EH (cell line): ENCODE measurements around the gene CACNB4.
A peak's percentile ranks its signal among the peaks of the same experiment; 100 is the strongest.
"Not testable (repeated sequence)": the region's sequence is repeated elsewhere in the genome, so short reads cannot be mapped to it uniquely, and the experiment has no call there.

Experiments used
- DNase-seq: peaks from one replicate; pipeline ENCODE4 v3.0.0-alpha.2; 2015; ENCODE audit warnings: low read depth

Gene CACNB4

GRCh38 chr2:151823651-151824050 is 275.2 kb downstream of the CACNB4 start:
- no peak for DNase-seq

GRCh38 chr2:151819920-151820319 is 278.9 kb downstream of the CACNB4 start:
- no peak for DNase-seq

DNA sequence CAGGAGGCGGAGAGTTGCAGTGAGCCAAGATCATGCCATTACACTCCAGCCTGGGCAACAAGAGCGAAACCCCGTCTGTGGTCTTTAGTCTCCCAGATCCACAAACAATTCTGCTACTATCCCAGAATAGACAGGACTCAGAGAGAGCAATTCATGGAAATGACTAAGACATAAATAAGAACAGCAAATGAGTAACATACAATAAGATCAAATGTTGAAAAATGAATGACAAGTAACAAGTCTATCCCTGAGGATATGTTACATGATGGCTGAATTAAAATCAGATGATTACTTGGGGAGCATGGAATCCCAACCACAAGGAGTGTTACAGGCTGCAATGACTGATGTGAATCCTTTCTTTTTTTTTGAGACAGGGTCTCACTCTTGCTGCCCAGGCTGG is 280.9 kb downstream of the CACNB4 start:
- DNase-seq = no peak

DNA sequence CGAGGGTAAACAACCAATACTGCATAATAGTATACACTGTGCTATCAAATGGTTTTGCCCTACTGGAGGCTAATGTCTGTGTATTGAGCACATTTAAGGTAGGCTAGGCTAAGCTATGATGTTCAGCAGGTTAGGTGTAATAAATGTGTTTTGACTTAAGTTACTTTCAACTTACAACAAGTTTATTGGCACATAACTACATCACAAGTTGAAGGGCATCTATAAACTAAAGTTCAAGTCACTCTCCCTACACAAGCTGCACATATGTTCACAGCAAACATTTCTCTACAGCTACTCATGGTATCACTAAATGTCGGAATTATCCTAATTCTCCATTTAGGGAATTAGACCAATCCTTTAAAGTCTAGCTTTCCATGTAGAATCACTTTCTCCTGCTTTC is 282.0 kb downstream of the CACNB4 start:
- DNase-seq = no peak

- DNase-seq = no peak
These were observed 282.9 kb downstream of the CACNB4 start for GRCh38 chr2:151815821-151816489.

- DNase-seq = no peak
These were observed 288.4 kb downstream of the CACNB4 start for GRCh38 chr2:151810489-151810888.

DNA sequence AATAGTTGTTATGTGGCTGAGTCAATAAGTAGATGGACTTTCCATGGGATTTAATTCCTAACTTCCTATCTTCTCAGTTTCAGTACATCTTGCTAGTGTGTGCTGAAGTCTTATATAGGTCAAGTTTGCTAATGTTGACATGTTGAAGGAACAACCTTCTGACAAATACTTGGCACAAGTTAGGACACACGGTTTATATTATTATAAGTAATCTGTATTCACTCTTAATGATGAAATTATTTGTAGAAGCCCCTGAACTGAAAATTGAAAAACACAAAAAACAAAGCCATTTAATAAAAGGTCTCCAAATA is 289.8 kb downstream of the CACNB4 start:
- DNase-seq = no peak

DNA sequence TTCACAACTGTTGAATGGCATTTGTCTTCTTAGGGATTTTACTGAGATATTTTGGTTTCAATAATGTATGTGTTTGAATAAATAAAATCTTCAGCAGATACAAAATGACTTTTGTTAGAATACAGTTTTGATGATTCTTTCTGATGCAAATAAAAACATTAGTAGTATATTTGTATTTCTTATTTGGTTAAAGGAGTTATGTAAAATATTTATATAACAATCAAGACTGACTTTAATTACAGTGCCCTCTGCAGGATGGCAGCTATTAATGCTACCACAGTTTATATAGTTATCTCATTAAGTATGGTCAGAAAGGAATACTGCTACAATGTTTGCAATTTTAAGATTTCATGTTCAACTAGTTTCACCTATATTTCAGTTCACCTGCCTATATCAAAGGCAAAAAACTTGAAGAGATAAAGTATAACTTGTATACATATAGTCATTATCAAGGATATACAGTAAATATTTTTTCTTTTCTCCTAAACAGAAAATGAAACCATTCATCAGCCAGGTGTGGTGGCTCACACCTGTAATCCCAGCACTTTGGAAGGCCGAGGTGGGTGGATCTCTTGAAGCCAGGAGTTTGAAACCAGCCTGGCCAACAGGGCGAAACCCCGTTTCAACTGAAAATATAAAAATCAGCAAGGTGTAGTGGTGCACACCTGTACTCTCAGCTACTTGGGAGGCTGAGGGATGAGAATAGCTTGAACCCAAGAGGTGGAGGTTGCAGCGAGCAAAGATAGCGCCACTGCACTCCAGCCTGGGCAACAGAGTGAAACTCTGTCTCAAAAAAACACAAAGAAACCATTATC is 290.4 kb downstream of the CACNB4 start:
- DNase-seq = peak; percentile 47

- DNase-seq = no peak
These were observed 292.9 kb downstream of the CACNB4 start for GRCh38 chr2:151805961-151806360.

DNA sequence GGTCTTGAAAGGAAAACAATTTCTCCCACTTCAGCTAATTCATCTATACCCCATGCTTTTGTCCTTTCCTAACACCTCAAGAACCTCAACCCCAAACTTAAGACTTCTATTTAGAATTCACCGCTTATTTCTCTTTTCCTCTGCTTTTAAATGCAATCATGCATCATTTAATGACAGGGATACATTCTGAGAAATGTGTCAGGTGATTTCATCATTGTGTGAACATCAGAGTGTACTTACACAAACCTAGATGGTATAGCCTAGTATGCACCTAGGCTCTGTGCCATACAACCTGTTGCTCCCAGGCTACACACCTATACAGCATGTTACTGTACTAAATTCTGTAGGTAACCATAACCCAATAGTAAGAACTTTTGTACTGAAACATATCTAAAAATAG is 293.5 kb downstream of the CACNB4 start:
- no peak for DNase-seq

DNA sequence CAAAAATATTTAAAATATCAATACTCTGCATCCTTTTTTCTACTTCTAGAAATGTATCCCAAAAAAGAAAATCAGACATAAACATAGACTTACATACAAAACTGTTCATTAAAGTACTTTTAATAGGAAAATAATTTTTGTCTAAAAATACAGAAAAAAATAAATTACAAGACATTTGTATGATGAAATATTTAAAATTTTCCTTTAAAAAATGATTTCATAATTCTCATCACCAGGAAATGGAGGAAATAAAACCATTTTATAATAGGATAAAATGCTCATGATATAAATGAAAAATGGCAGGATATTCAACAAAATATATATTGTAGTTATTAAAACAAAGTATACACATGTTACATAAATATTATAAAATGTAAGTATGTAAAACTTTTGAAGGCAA is 295.0 kb downstream of the CACNB4 start:
- DNase-seq = no peak

- no peak for DNase-seq
These were observed 296.5 kb downstream of the CACNB4 start for GRCh38 chr2:151802315-151802714.

DNA sequence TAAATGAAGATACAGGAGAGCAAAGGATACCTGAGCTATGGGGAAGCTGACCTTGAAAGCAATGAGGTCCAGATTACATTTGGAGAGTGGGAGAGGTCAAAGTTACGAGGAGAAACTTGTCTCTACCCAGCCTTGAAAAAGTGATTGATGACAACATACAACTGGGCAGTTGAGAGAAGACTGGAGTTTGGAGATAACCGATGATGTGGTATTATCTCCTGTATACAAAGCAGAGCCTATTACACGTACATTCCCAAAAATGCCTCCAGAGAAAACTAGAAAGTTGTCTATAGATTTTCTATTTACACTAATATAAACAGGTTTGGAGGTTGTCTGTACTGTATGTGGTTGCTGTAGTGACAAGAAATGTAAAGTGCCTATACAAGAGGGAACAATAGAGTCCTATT is 299.0 kb downstream of the CACNB4 start:
- DNase-seq = no peak

GRCh38 chr2:151796774-151797173 is 302.1 kb downstream of the CACNB4 start:
- DNase-seq = no peak

- DNase-seq = peak; percentile 18
These were observed 303.1 kb downstream of the CACNB4 start for GRCh38 chr2:151795646-151796240.

DNA sequence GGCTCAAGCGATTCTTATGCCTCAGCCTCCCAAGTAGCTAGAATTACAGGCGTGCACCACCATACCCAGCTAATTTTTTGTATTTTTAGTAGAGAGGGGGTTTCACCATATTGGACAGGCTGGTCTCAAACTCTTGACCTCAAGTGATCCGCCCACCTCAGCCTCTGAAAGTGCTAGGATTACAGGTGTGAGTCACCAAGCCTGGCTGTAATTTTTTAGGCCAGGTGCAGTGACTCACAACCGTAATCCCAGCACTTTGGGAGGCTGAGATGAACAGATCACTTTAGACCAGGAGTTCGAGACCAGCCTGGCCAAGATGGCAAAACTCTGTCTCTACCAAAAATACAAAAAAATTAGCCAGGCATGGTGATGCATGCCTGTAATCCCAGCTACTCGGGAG is 304.4 kb downstream of the CACNB4 start:
- not testable (repeated sequence) for DNase-seq

DNA sequence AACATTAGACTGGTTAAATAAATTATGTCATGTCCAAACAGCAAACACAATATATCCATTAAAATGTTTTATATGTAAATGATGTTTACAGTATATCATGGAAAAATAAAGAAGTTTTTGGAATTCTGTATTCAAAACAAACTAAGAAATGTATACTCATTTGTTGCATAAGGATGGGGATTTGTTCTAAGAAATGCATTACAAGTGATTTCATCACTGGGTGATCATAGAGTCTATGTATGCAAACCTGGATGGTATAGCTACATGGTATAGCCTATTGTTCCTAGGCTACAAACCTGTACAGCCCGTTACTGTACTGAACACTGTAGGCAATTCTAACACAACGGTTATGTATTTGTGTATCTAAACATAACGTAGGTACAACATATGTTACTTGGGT is 305.7 kb downstream of the CACNB4 start:
- no peak for DNase-seq

DNA sequence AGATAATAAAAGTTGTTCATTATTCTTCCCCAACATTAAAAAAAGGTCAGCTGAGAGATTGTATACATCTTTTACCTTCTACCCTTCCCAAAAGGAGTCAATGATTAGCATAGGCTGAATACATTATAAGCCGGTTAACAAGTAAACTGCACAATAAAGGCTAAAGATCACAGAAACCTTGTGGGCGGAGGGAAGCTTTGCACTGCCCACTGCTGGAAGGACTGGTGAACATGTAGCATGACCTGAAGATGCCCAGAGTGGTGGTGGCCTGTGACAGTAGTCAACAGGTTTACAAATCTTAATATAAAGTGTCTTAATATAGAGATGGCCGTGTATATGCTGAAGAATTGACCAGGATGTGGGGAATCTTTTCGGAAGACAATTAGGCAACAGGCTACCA is 306.3 kb downstream of the CACNB4 start:
- no peak for DNase-seq

GRCh38 chr2:151791545-151791944 is 307.3 kb downstream of the CACNB4 start:
- no peak for DNase-seq

- no peak for DNase-seq
These were observed 308.2 kb downstream of the CACNB4 start for GRCh38 chr2:151790689-151791088.

GRCh38 chr2:151789055-151789834 is 309.6 kb downstream of the CACNB4 start:
- DNase-seq = no peak

DNA sequence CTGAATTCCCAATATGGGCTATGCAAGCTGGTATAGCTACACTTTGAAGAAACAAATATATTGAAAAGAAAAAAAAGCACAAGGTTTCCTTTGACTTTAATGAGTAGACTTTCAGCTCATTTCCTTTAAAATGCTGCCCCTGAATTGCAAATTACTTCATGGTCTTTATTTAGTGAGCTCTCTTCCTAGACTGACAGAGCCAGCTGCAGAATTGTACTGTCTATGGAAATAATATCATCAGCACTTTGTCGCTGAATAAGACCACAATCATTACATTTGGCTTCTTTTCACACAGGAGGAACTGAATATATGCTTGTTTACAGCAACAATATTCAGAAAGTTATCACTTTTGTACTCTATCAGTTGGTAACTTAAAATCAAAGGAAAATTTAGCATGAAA is 312.4 kb downstream of the CACNB4 start:
- no peak for DNase-seq

GRCh38 chr2:151786077-151786476 is 312.8 kb downstream of the CACNB4 start:
- DNase-seq = no peak
